IMR-90 (cell line): ENCODE results near the gene C16orf82. TPM values are rescaled to one million over a fixed set of nuclear protein-coding genes. Genes with fewer than 3 reads are reported as not detected.

Experiments
- ATAC-seq: fragments of 200-7000 bp; cut with Tn5 transposase; 2 replicates; pipeline ENCODE4 v1.9.1; 2020; ENCODE audit warnings: low read depth, mild to moderate bottlenecking, moderate library complexity
- BruUV-seq: library from RNA; stranded (reverse); fragments of 400-500 nt; replicated peaks from 2 replicates; lab custom pipeline; 2021; lab: Mats Ljungman, UMichigan
- CTCF ChIA-PET: fragments of 300-600 bp; formaldehyde crosslinking; extraction: SDS; loops from one replicate; lab custom pipeline; 2021; ENCODE audit warnings: antibody characterized with exemption; lab: Yijun Ruan, JAX
- POLR2A ChIA-PET: fragments of 300-600 bp; sonication (Branson Sonifier 250); formaldehyde crosslinking; loops from one replicate; lab custom pipeline; 2022; ENCODE audit warnings: antibody characterized with exemption; ENCODE audit not compliant: unreplicated experiment; lab: Charles Lee
- DNase-seq: peaks from one replicate; pipeline ENCODE4 v3.0.0; 2013
- H2AFZ ChIP-seq: replicated peaks from 2 replicates; pipeline ENCODE3; 2013; ENCODE audit warnings: low read length, mild to moderate bottlenecking; ENCODE audit not compliant: poor library complexity
- H2AK5ac ChIP-seq: 2 replicates; pipeline ENCODE4 v1.6.1; 2013; ENCODE audit warnings: low read depth, low read length, inconsistent platforms
- H2AK9ac ChIP-seq: replicated peaks from 2 replicates; pipeline ENCODE3; 2013; ENCODE audit warnings: mild to moderate bottlenecking, low read depth, low read length, moderate library complexity; ENCODE audit not compliant: poor library complexity
- H2BK120ac ChIP-seq: 2 replicates; pipeline ENCODE4 v1.6.1; 2013; ENCODE audit warnings: low read depth, low read length, inconsistent platforms
- H2BK15ac ChIP-seq: 3 replicates; pipeline ENCODE4 v1.6.1; 2013; ENCODE audit warnings: low read depth, low read length, inconsistent platforms
- H2BK20ac ChIP-seq: 2 replicates; pipeline ENCODE4 v1.6.1; 2013; ENCODE audit warnings: low read depth, mild to moderate bottlenecking, inconsistent platforms, low read length, moderate library complexity
- H2BK5ac ChIP-seq: 2 replicates; pipeline ENCODE4 v1.6.1; 2013; ENCODE audit warnings: mild to moderate bottlenecking, low read depth, low read length, inconsistent platforms; ENCODE audit not compliant: poor library complexity, severe bottlenecking
- H3K14ac ChIP-seq: replicated peaks from 2 replicates; pipeline ENCODE4 v1.6.1; 2013; ENCODE audit warnings: low read depth, low read length, inconsistent platforms
- H3K18ac ChIP-seq: 2 replicates; pipeline ENCODE4 v1.6.1; 2013; ENCODE audit warnings: low read depth, low read length, control low read depth
- H3K23ac ChIP-seq: 2 replicates; pipeline ENCODE4 v1.6.1; 2013; ENCODE audit warnings: low read depth, low read length, inconsistent platforms
- H3K27ac ChIP-seq: 2 replicates; pipeline ENCODE4 v1.5.1; 2013; ENCODE audit warnings: mild to moderate bottlenecking, control low read depth, low read length; ENCODE audit not compliant: insufficient read depth
- H3K27me3 ChIP-seq: 2 replicates; pipeline ENCODE4 v1.6.1; 2013; ENCODE audit warnings: low read length; ENCODE audit not compliant: control insufficient read depth, insufficient read depth
- H3K36me3 ChIP-seq: 2 replicates; pipeline ENCODE4 v1.6.1; 2013; ENCODE audit warnings: low read length, mixed read lengths; ENCODE audit not compliant: control insufficient read depth, insufficient read depth
- H3K4ac ChIP-seq: 2 replicates; pipeline ENCODE4 v1.6.1; 2013; ENCODE audit warnings: low read depth, low read length, inconsistent platforms
- H3K4me1 ChIP-seq: 2 replicates; pipeline ENCODE4 v1.6.1; 2013; ENCODE audit warnings: low read length, mixed read lengths; ENCODE audit not compliant: control insufficient read depth, insufficient read depth
- H3K4me2 ChIP-seq: 2 replicates; pipeline ENCODE4 v1.6.1; 2013; ENCODE audit warnings: low read depth, mild to moderate bottlenecking, control low read depth, low read length, moderate library complexity
- H3K4me3 ChIP-seq: 2 replicates; pipeline ENCODE4 v1.5.1; 2013; ENCODE audit warnings: low read depth, mild to moderate bottlenecking, control low read depth, low read length, moderate library complexity; ENCODE audit not compliant: insufficient read depth
- H3K56ac ChIP-seq: 2 replicates; pipeline ENCODE4 v1.6.1; 2013; ENCODE audit warnings: low read length, inconsistent platforms; ENCODE audit not compliant: insufficient read depth; ENCODE audit errors: extremely low read depth
- H3K79me1 ChIP-seq, 2 experiments: 2 replicates each; pipeline ENCODE4 v1.6.1; 2013; ENCODE audit warnings: low read length in 2 of 2, inconsistent platforms in 1 of 2, low read depth in 1 of 2
- H3K9ac ChIP-seq: 2 replicates; pipeline ENCODE4 v1.6.1; 2013; ENCODE audit warnings: low read depth, low read length, control low read depth
- H3K9me1 ChIP-seq: 2 replicates; pipeline ENCODE4 v1.6.1; 2013; ENCODE audit warnings: low read length, inconsistent platforms; ENCODE audit not compliant: insufficient read depth
- H3K9me3 ChIP-seq: 2 replicates; pipeline ENCODE4 v1.6.1; 2013; ENCODE audit warnings: low read length; ENCODE audit not compliant: control insufficient read depth, insufficient read depth
- H4K20me1 ChIP-seq: 2 replicates; pipeline ENCODE4 v1.6.1; 2013; ENCODE audit warnings: low read length, inconsistent platforms; ENCODE audit not compliant: insufficient read depth
- H4K5ac ChIP-seq: 2 replicates; pipeline ENCODE4 v1.6.1; 2013; ENCODE audit warnings: mild to moderate bottlenecking, low read depth, low read length, control low read depth
- H4K8ac ChIP-seq, 2 experiments: 2 replicates each; pipeline ENCODE4 v1.6.1; 2013; ENCODE audit warnings: low read depth in 2 of 2, low read length in 2 of 2, control low read depth in 1 of 2, inconsistent platforms in 1 of 2
- H4K91ac ChIP-seq: 2 replicates; pipeline ENCODE4 v1.6.1; 2013; ENCODE audit warnings: low read depth, low read length, inconsistent platforms; ENCODE audit not compliant: insufficient read depth
- BHLHE40 ChIP-seq: fragments of 150-350 bp; IDR thresholded peaks from 2 replicates; pipeline ENCODE4 v1.6.1; 2016; ENCODE audit warnings: mild to moderate bottlenecking, low read depth, low read length
- FOS ChIP-seq: fragments of 150-350 bp; IDR thresholded peaks from 2 replicates; pipeline ENCODE4 v1.6.1; 2016; ENCODE audit warnings: low read depth, low read length
- MAFK ChIP-seq: IDR thresholded peaks from 2 replicates; pipeline ENCODE4 v1.6.1; 2012; ENCODE audit warnings: low read depth, low read length, improper control_type of control experiment
- MAZ ChIP-seq: IDR thresholded peaks from 2 replicates; pipeline ENCODE4 v1.6.1; 2012; ENCODE audit warnings: low read depth, mild to moderate bottlenecking, low read length, improper control_type of control experiment, moderate library complexity, borderline replicate concordance
- RCOR1 ChIP-seq: IDR thresholded peaks from 2 replicates; pipeline ENCODE4 v1.6.1; 2012; ENCODE audit warnings: mild to moderate bottlenecking, low read length, improper control_type of control experiment; ENCODE audit not compliant: insufficient replicate concordance
- WGBS, 2 experiments: methylation state at CpG; one replicate each; pipeline versions ENCODE4 v1.1.5 to v1.1.7; 2013; ENCODE audit warnings: missing lambda C conversion rate in 2 of 2; ENCODE audit not compliant: insufficient read length in 1 of 2; ENCODE audit errors: extremely low coverage in 2 of 2; 5-methylcytosine and 5-hydroxymethylcytosine counted together
- dilution Hi-C: fragments of 300-500 bp; cut with HindIII; formaldehyde crosslinking; loops from one replicate; pipeline ENCODE4 v1.14.3; 2018; ENCODE audit warnings: low sequenced_read_pairs; ENCODE audit not compliant: unreplicated experiment
- in situ Hi-C: fragments of 300-500 bp; cut with MboI; formaldehyde crosslinking; loops from 3 replicates; pipeline ENCODE4 v1.14.3; 2019; ENCODE audit warnings: low sequenced_read_pairs, inconsistent platforms, mixed read lengths
- intact Hi-C: fragments of 100-400 bp; cut with micrococcal nuclease; formaldehyde crosslinking; loops from 2 replicates; pipeline ENCODE4 v1.10.0; 2022
- polyA plus RNA-seq, 3 experiments: library from polyadenylated mRNA; depleted of rRNA; stranded (reverse); fragments of >200 nt; gene quantifications; 2 replicates each; pipeline ENCODE4 v1.2.3, GENCODE V29; 2012; ENCODE audit warnings: low replicate concordance in 1 of 3
- total RNA-seq: library from RNA; depleted of rRNA; stranded (reverse); fragments of >200 nt; gene quantifications from 2 replicates; pipeline ENCODE4 v1.2.3, GENCODE V29; 2012

Gene C16orf82
- total and polyA plus RNA-seq, 2 of the 4 experiments (the other 2 are of a cell fraction) = not detected

DNA sequence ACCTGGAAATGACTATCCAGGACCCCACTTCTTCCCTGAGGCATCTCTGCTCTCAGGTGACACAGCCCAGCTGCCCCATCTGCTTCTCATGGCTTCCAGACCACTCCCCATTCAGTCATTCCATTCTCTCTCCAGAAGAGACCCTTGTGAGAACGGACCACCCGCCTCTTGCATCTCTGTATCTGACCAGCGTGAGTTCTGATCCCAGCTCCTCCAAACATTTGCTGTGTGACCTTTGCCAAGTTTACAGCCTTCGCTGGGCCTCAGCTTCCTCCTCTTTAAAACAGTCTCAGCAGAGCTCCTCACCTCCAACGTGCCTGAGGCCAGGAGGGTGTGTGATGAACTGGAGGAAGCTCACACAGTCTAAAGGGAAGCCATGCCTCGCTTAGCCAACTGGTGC, 39.6 kb downstream of the C16orf82 start:
- no peak overlapping the region for H3K9ac ChIP-seq
- no CpG with 5 or more reads among the region's 6 CpGs for WGBS, 2 experiments
- no peak overlapping the region for H3K4ac ChIP-seq
- H3K27ac ChIP-seq = no peak overlapping the region
- H3K9me1 ChIP-seq = peaks cover 3% of the 10 kb centered on the region; the same call in 1 of the 2 replicates
- H3K4me3 ChIP-seq = no peak overlapping the region
- no TSS peak for BruUV-seq
- H3K9me3 ChIP-seq = no peaks in the 10 kb centered on the region
- no peak overlapping the region for H2AK5ac ChIP-seq
- H3K56ac ChIP-seq = no peak overlapping the region
- no peak overlapping the region for H3K4me2 ChIP-seq
- H2BK120ac ChIP-seq = no peak overlapping the region
- no peaks in the 10 kb centered on the region for H4K20me1 ChIP-seq
- in situ Hi-C loops (no loop called here), intact Hi-C loops (no loop called here), dilution Hi-C loops (no loop called here)
- H3K79me1 ChIP-seq = no peaks in the 10 kb centered on the region
- DNase-seq (no peak), ATAC-seq (no peak)
- ChIA-PET CTCF (no interaction called here), POLR2A (no interaction called here)
- H2BK20ac ChIP-seq = no peak overlapping the region
- H2BK5ac ChIP-seq = no peak overlapping the region
- no peak overlapping the region for H3K23ac ChIP-seq
- H3K4me1 ChIP-seq = no peaks in the 10 kb centered on the region
- H4K91ac ChIP-seq = no peak overlapping the region
- H2BK15ac ChIP-seq = no peak overlapping the region
- H3K36me3 ChIP-seq = no peaks in the 10 kb centered on the region
- H4K8ac ChIP-seq = no peak overlapping the region
- no peak overlapping the region for H3K18ac ChIP-seq
- TF ChIP-seq RCOR1 (no peak), BHLHE40 (no peak), MAFK (no peak), FOS (no peak), MAZ (no peak)
- H3K27me3 ChIP-seq = no peaks in the 10 kb centered on the region
- no peak overlapping the region for H2AK9ac ChIP-seq
- no peak overlapping the region for H2AFZ ChIP-seq
- H3K14ac ChIP-seq = no peak overlapping the region
- no peak overlapping the region for H4K5ac ChIP-seq
